Vagina (tissue), 2 donors: ENCODE results near the gene IRAK4.

Experiments
- POLR2A ChIP-seq, 2 donors: fragments of 450-650 bp; IDR thresholded peaks; one replicate each; pipeline ENCODE4 v1.6.1; 2017; ENCODE audit warnings: antibody characterized with exemption in 2 of 2, mild to moderate bottlenecking in 2 of 2, moderate library complexity in 2 of 2
- POLR2AphosphoS5 ChIP-seq, 2 donors: sonication (generic); formaldehyde crosslinking; IDR thresholded peaks; one replicate each; pipeline ENCODE4 v1.9.0; 2017; ENCODE audit warnings: antibody characterized with exemption in 2 of 2, mild to moderate bottlenecking in 2 of 2, low read depth in 1 of 2; ENCODE audit not compliant: insufficient read depth in 1 of 2
- TF ChIP-seq, protein P1 (sequence below), 3 experiments: fragments of 450-650 bp in 2 of 3; fragments of 200-600 bp in 1 of 3; sonication (generic) in 1 of 3; IDR thresholded peaks; one replicate each; pipeline ENCODE4 v1.5.1; 2017 to 2019; ENCODE audit warnings: antibody characterized with exemption in 3 of 3, mild to moderate bottlenecking in 2 of 3, moderate library complexity in 2 of 3

DNA sequence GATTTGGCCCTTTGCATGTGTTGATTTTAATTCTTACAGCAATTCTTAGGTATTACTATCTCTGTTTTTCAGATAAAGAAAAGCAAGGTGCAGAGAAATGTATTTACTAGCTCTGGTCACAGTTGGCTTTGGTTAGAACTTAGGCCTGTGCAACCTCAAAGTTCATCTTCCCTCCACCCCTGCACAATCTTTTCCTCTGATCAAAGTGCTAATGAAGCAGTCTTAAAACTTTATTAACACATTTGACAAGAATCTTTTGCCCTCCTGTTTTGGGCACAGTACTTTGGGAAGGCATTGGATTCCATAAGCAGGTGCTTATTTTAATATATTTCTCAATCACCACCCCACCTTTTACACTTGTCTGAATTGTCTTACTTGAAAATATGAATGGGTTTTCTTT, 2.7 kb downstream of the IRAK4 start:
- TF ChIP-seq POLR2A (IDR thresholded peaks at IDR 0.05) (no peak), POLR2AphosphoS5 (IDR thresholded peaks at IDR 0.05; ENCODE audit: insufficient read depth in 1 of 2, low read depth in 1 of 2) (no peak)
- TF ChIP-seq, protein P1, sequence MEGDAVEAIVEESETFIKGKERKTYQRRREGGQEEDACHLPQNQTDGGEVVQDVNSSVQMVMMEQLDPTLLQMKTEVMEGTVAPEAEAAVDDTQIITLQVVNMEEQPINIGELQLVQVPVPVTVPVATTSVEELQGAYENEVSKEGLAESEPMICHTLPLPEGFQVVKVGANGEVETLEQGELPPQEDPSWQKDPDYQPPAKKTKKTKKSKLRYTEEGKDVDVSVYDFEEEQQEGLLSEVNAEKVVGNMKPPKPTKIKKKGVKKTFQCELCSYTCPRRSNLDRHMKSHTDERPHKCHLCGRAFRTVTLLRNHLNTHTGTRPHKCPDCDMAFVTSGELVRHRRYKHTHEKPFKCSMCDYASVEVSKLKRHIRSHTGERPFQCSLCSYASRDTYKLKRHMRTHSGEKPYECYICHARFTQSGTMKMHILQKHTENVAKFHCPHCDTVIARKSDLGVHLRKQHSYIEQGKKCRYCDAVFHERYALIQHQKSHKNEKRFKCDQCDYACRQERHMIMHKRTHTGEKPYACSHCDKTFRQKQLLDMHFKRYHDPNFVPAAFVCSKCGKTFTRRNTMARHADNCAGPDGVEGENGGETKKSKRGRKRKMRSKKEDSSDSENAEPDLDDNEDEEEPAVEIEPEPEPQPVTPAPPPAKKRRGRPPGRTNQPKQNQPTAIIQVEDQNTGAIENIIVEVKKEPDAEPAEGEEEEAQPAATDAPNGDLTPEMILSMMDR (IDR thresholded peaks at IDR 0.05) = no peak
